ENCODE results near the gene RPA4.
"Not testable (repeated sequence)": the region's sequence is repeated elsewhere in the genome, so short reads cannot be mapped to it uniquely, and the experiment has no call there.

GRCh38 chrX:96859422-96859821, 24.3 kb upstream of the RPA4 start:
- not testable (repeated sequence) for TF ChIP-seq CTCF, POLR2A (IDR thresholded peaks at IDR 0.05)

All from heart left ventricle (tissue), 13 donors.